OCI-LY1 (cell line): ENCODE results near the gene CDKAL1.
"Not testable (repeated sequence)": the region's sequence is repeated elsewhere in the genome, so short reads cannot be mapped to it uniquely, and the experiment has no call there.

Experiments used
- H2AFZ ChIP-seq: fragments of 200-600 bp; sonication (generic), shearing (Covaris generic); 2 replicates; pipeline ENCODE4 v1.6.0; 2014; ENCODE audit warnings: antibody characterized with exemption, mild to moderate bottlenecking, low read length
- H3F3A ChIP-seq: fragments of 200-600 bp; sonication (generic), shearing (Covaris generic); 2 replicates; pipeline ENCODE4 v1.6.0; 2014; ENCODE audit warnings: mild to moderate bottlenecking, antibody characterized with exemption, low read length, moderate library complexity; ENCODE audit not compliant: insufficient read depth
- H3K27ac ChIP-seq: fragments of 200-600 bp; sonication (generic); 2 replicates; pipeline ENCODE4 v1.5.1; 2014; ENCODE audit warnings: low read length, mixed run types, mild to moderate bottlenecking, low read depth; ENCODE audit not compliant: poor library complexity, severe bottlenecking
- H3K27me3 ChIP-seq: fragments of 200-600 bp; sonication (generic); 2 replicates; pipeline ENCODE4 v1.6.0; 2014; ENCODE audit warnings: antibody characterized with exemption, mild to moderate bottlenecking, low read length, moderate library complexity; ENCODE audit not compliant: insufficient read depth
- H3K36me3 ChIP-seq: fragments of 200-600 bp; sonication (generic); 2 replicates; pipeline ENCODE4 v1.6.1; 2014; ENCODE audit warnings: mild to moderate bottlenecking, antibody characterized with exemption, low read length, moderate library complexity, mixed read lengths; ENCODE audit not compliant: insufficient read depth
- H3K4me1 ChIP-seq: fragments of 200-600 bp; sonication (generic); 2 replicates; pipeline ENCODE4 v1.5.1; 2014; ENCODE audit warnings: mild to moderate bottlenecking, low read length, moderate library complexity; ENCODE audit not compliant: insufficient read depth, severe bottlenecking
- H3K4me2 ChIP-seq: fragments of 200-600 bp; sonication (generic), shearing (Covaris generic); 2 replicates; pipeline ENCODE4 v1.6.1; 2014; ENCODE audit warnings: low read length
- H3K4me3 ChIP-seq: fragments of 200-600 bp; sonication (generic); 2 replicates; pipeline ENCODE4 v1.5.1; 2014; ENCODE audit warnings: low read length, low read depth, mild to moderate bottlenecking, mixed read lengths; ENCODE audit not compliant: poor library complexity, severe bottlenecking
- H3K79me2 ChIP-seq: fragments of 200-600 bp; shearing (Covaris generic); 2 replicates; pipeline ENCODE4 v1.6.1; 2016; ENCODE audit warnings: mixed run types, low read length, mixed read lengths; ENCODE audit not compliant: insufficient read depth
- H3K9ac ChIP-seq: fragments of 200-600 bp; sonication (generic), shearing (Covaris generic); 2 replicates; pipeline ENCODE4 v1.6.1; 2014; ENCODE audit warnings: mild to moderate bottlenecking, low read length, mixed read lengths
- H3K9me2 ChIP-seq: fragments of 200-600 bp; sonication (generic), shearing (Covaris generic); 2 replicates; pipeline ENCODE4 v1.6.1; 2014; ENCODE audit warnings: low read depth, mild to moderate bottlenecking, low read length, mixed read lengths
- H3K9me3 ChIP-seq: fragments of 200-600 bp; shearing (Covaris generic); 2 replicates; pipeline ENCODE4 v1.6.1; 2014; ENCODE audit warnings: low read length, mixed read lengths
- H4K20me1 ChIP-seq: fragments of 200-600 bp; sonication (generic), shearing (Covaris generic); 2 replicates; pipeline ENCODE4 v1.6.0; 2016; ENCODE audit warnings: mild to moderate bottlenecking, low read length; ENCODE audit not compliant: insufficient read depth
- CTCF ChIP-seq: fragments of 200-600 bp; sonication (generic), shearing (Covaris generic); IDR thresholded peaks from 2 replicates; pipeline ENCODE4 v1.5.1; 2017; ENCODE audit warnings: mild to moderate bottlenecking, antibody characterized with exemption, low read length, moderate library complexity, mixed read lengths
- EZH2 ChIP-seq: fragments of 200-600 bp; sonication (generic), shearing (Covaris generic); IDR thresholded peaks from 2 replicates; pipeline ENCODE4 v1.8.0; 2017; ENCODE audit warnings: borderline replicate concordance, mixed run types, mild to moderate bottlenecking, antibody characterized with exemption, low read length, moderate library complexity, mixed read lengths

CDKAL1 gene

GRCh38 chr6:20751293-20751935 is 217.2 kb downstream of the CDKAL1 start:
- no peaks in the 10 kb centered on the region for H3K36me3 ChIP-seq
- no peak overlapping the region for H3K4me2 ChIP-seq
- H3K9me2 ChIP-seq = no peaks in the 10 kb centered on the region
- H3K27me3 ChIP-seq = no peaks in the 10 kb centered on the region
- no peak overlapping the region for H2AFZ ChIP-seq
- TF ChIP-seq CTCF = no peak
- TF ChIP-seq EZH2 = no peak
- no peaks in the 10 kb centered on the region for H4K20me1 ChIP-seq
- peaks cover 1% of the 10 kb centered on the region for H3K4me1 ChIP-seq
- no peak overlapping the region for H3K27ac ChIP-seq
- no peak overlapping the region for H3K4me3 ChIP-seq
- H3F3A ChIP-seq = no peaks in the 10 kb centered on the region
- H3K79me2 ChIP-seq = no peaks in the 10 kb centered on the region
- no peak overlapping the region for H3K9ac ChIP-seq
- H3K9me3 ChIP-seq = peaks cover 6% of the 10 kb centered on the region; the same call in 1 of the 2 replicates

- H3F3A ChIP-seq = no peaks in the 10 kb centered on the region
- H3K9ac ChIP-seq = no peak overlapping the region
- no peak overlapping the region for H3K4me2 ChIP-seq
- no peaks in the 10 kb centered on the region for H3K9me2 ChIP-seq
- no peaks in the 10 kb centered on the region for H3K9me3 ChIP-seq
- TF ChIP-seq CTCF (no peak), EZH2 (no peak)
- no peaks in the 10 kb centered on the region for H3K4me1 ChIP-seq
- no peak overlapping the region for H3K27ac ChIP-seq
- H3K79me2 ChIP-seq = no peaks in the 10 kb centered on the region
- no peaks in the 10 kb centered on the region for H4K20me1 ChIP-seq
- H3K4me3 ChIP-seq = no peak overlapping the region
- no peak overlapping the region for H2AFZ ChIP-seq
- no peaks in the 10 kb centered on the region for H3K27me3 ChIP-seq
- no peaks in the 10 kb centered on the region for H3K36me3 ChIP-seq
Measured at GRCh38 chr6:20755631-20756030, 221.4 kb downstream of the CDKAL1 start.

GRCh38 chr6:20756584-20757147 is 222.4 kb downstream of the CDKAL1 start:
- H2AFZ ChIP-seq, H3K27ac ChIP-seq, H4K20me1 ChIP-seq, H3K4me2 ChIP-seq, H3K4me3 ChIP-seq, H3K9ac ChIP-seq, H3F3A ChIP-seq, H3K27me3 ChIP-seq, H3K4me1 ChIP-seq, H3K9me2 ChIP-seq, H3K79me2 ChIP-seq, H3K36me3 ChIP-seq, H3K9me3 ChIP-seq: not testable (repeated sequence)

- Histone ChIP-seq H3K9me2 (no peaks in the 10 kb centered on the region), H4K20me1 (no peaks in the 10 kb centered on the region), H3K4me3 (no peak overlapping the region), H3K27me3 (no peaks in the 10 kb centered on the region), H3K27ac (no peak overlapping the region), H2AFZ (no peak overlapping the region), H3F3A (no peaks in the 10 kb centered on the region), H3K4me2 (no peak overlapping the region), H3K4me1 (no peaks in the 10 kb centered on the region), H3K79me2 (no peaks in the 10 kb centered on the region), H3K36me3 (0 out of 2 replicates have a peak, but pooled peaks cover 5% of the 10 kb centered on the region), H3K9me3 (no peaks in the 10 kb centered on the region), H3K9ac (no peak overlapping the region)
- TF ChIP-seq CTCF (no peak), EZH2 (no peak)
Measured at GRCh38 chr6:20757761-20758160, 223.5 kb downstream of the CDKAL1 start.
